Hepatocyte (in vitro differentiated cells): ENCODE measurements around the gene EFNA4. TPM values are rescaled to one million over a fixed set of nuclear protein-coding genes. Genes with fewer than 3 reads are reported as not detected.
A peak's percentile ranks its signal among the peaks of the same experiment; 100 is the strongest.

Source experiments
- DNase-seq: peaks from one replicate; pipeline ENCODE4 v3.0.0-alpha.2; 2016; ENCODE audit warnings: low spot score
- H2AFZ ChIP-seq: fragments of 200-600 bp; sonication (generic); 2 replicates; pipeline ENCODE4 v1.6.0; 2016; ENCODE audit warnings: antibody characterized with exemption, mild to moderate bottlenecking
- H3K27ac ChIP-seq: fragments of 200-600 bp; sonication (generic); 2 replicates; pipeline ENCODE4 v1.5.1; 2016; ENCODE audit warnings: mild to moderate bottlenecking
- H3K27me3 ChIP-seq: fragments of 200-600 bp; sonication (generic); 2 replicates; pipeline ENCODE4 v1.6.1; 2016
- H3K36me3 ChIP-seq: fragments of 200-600 bp; sonication (generic); replicated peaks from 2 replicates; pipeline ENCODE4 v1.5.1; 2016; ENCODE audit warnings: low read depth; ENCODE audit not compliant: insufficient read depth
- H3K4me1 ChIP-seq: fragments of 200-600 bp; sonication (generic); 2 replicates; pipeline ENCODE4 v1.5.1; 2016; ENCODE audit warnings: mild to moderate bottlenecking, moderate library complexity; ENCODE audit not compliant: insufficient read depth
- H3K4me2 ChIP-seq: fragments of 200-600 bp; sonication (generic); 2 replicates; pipeline ENCODE4 v1.6.0; 2016
- H3K4me3 ChIP-seq: fragments of 200-600 bp; sonication (generic); 2 replicates; pipeline ENCODE4 v1.5.1; 2016; ENCODE audit warnings: mild to moderate bottlenecking
- H3K79me2 ChIP-seq: fragments of 200-600 bp; sonication (generic); 2 replicates; pipeline ENCODE4 v1.6.0; 2017; ENCODE audit warnings: mild to moderate bottlenecking
- H3K9me2 ChIP-seq: fragments of 200-600 bp; sonication (generic); replicated peaks from 2 replicates; pipeline ENCODE4 v1.6.0; 2017; ENCODE audit warnings: mild to moderate bottlenecking; ENCODE audit not compliant: insufficient read depth
- H3K9me3 ChIP-seq: fragments of 200-600 bp; sonication (generic); 2 replicates; pipeline ENCODE4 v1.5.1; 2016; ENCODE audit warnings: low read depth, mild to moderate bottlenecking
- H4K20me1 ChIP-seq: fragments of 200-600 bp; sonication (generic); 2 replicates; pipeline ENCODE4 v1.6.0; 2016; ENCODE audit warnings: mild to moderate bottlenecking; ENCODE audit not compliant: insufficient read depth, poor library complexity, severe bottlenecking
- EZH2 ChIP-seq: fragments of 200-600 bp; sonication (generic); IDR thresholded peaks from 2 replicates; pipeline ENCODE4 v1.6.1; 2016; ENCODE audit warnings: antibody characterized with exemption, mild to moderate bottlenecking, borderline replicate concordance
- EZH2phosphoT487 ChIP-seq: fragments of 200-600 bp; sonication (generic); IDR thresholded peaks from one replicate; pipeline ENCODE4 v1.6.1; 2018; ENCODE audit warnings: antibody characterized with exemption, mild to moderate bottlenecking, low read depth, moderate library complexity; ENCODE audit not compliant: unreplicated experiment, severe bottlenecking
- WGBS: methylation state at CpG from one replicate; pipeline ENCODE4 v1.1.6; 2016; ENCODE audit warnings: low lambda C conversion rate; ENCODE audit errors: missing lambda C conversion rate; 5-methylcytosine and 5-hydroxymethylcytosine counted together
- polyA plus RNA-seq: library from polyadenylated mRNA; unstranded; fragments of >200 nt; fragmentation: Nextera tagmentation; extraction: Ambion mirVana; gene quantifications from 2 replicates; pipeline ENCODE4 v1.2.1, GENCODE V29; 2016
- total RNA-seq: library from RNA; depleted of rRNA; stranded (reverse); fragments of >200 nt; gene quantifications from 2 replicates; pipeline ENCODE4 v1.2.3, GENCODE V29; 2014
- TF ChIP-seq, protein P1 (sequence below): fragments of 200-600 bp; sonication (generic); IDR thresholded peaks from 2 replicates; pipeline ENCODE4 v1.5.1; 2016; ENCODE audit warnings: antibody characterized with exemption, mild to moderate bottlenecking; ENCODE audit not compliant: poor library complexity

The EFNA4 gene
- total and polyA plus RNA-seq, 2 experiments from 2014 or later, result 18.1 to 20.5 TPM

DNA sequence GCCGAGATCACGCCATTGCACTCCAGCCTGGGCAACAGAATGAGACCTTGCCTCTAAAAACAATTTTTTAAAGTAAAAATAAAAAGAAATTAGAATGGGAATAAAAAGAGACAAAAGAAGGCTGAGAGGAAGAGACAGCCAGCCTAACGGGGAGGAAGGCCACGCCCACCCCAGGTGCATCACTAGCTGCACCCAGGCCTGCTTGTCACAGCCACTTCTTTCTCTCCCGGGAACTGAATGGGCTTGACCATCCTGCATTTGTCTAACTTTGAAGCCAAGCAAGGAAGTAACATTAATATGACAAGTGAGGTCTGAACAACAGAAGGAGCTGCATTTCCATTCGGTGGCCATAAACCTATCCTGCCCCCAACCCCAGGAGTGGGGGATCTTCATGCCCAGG, 43.3 kb downstream of the EFNA4 start:
- Histone ChIP-seq H3K4me2 (no peak overlapping the region), H3K79me2 (no peaks in the 10 kb centered on the region), H3K9me3 (no peaks in the 10 kb centered on the region), H3K9me2 (no peaks in the 10 kb centered on the region), H3K27me3 (no peaks in the 10 kb centered on the region), H2AFZ (no peak overlapping the region), H3K4me1 (peaks cover 25% of the 10 kb centered on the region), H3K36me3 (no peaks in the 10 kb centered on the region), H4K20me1 (no peaks in the 10 kb centered on the region), H3K27ac (peak overlapping the region; percentile 91), H3K4me3 (no peak overlapping the region)
- no peak for TF ChIP-seq EZH2phosphoT487
- TF ChIP-seq, protein P1, sequence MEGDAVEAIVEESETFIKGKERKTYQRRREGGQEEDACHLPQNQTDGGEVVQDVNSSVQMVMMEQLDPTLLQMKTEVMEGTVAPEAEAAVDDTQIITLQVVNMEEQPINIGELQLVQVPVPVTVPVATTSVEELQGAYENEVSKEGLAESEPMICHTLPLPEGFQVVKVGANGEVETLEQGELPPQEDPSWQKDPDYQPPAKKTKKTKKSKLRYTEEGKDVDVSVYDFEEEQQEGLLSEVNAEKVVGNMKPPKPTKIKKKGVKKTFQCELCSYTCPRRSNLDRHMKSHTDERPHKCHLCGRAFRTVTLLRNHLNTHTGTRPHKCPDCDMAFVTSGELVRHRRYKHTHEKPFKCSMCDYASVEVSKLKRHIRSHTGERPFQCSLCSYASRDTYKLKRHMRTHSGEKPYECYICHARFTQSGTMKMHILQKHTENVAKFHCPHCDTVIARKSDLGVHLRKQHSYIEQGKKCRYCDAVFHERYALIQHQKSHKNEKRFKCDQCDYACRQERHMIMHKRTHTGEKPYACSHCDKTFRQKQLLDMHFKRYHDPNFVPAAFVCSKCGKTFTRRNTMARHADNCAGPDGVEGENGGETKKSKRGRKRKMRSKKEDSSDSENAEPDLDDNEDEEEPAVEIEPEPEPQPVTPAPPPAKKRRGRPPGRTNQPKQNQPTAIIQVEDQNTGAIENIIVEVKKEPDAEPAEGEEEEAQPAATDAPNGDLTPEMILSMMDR, result no peak
- no peak for TF ChIP-seq EZH2
- WGBS, result 75% methylated on average over 6 of the region's 6 CpGs
- DNase-seq, result no peak

DNA sequence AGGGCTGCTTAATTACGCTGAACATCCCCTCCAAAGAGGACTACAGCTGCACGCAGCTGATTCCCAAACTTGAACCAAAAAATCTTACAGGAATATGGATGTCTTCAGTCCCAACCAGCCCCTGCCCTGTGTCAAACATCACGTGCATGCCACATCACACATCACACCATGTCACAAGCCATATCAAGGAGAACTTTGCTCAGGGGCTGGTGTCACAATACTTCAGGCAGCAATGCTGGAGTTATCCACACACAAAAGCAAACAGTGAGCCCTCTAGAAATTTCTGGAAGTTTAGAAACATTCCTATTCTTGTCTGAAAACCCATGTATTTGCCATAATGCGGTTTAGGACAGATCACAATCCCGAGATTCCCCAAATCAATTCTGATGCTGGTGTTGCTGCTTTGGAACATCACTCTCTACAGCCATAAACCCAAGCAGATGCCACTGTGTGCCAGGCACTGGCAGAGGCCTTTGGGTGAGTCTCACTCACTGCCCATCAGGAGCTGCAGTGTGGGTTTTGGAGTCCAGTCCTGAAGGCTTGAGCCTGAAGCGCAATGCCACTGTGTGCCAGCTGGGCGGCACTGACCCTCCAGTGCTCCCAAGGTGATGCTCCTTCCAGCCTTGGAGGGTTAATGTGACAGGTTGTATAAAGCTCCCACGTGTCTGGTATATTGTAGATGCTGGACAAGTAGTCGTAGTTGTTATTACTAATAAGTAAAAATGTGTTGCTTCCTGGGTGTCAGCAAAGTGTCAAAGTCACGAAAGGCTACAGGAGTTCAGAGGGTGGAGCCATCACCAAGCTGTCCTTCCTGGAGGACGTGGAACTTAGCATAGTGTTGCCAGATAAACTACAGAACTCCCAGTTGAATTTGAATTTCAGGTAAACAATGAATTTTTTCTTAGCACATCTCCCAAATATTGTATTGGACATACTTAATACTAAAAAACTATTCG, 44.0 kb downstream of the EFNA4 start:
- Histone ChIP-seq H3K9me2 (no peaks in the 10 kb centered on the region), H3K4me1 (peaks cover 26% of the 10 kb centered on the region), H3K27ac (peak overlapping the region; percentile 91), H3K4me2 (no peak overlapping the region), H3K79me2 (no peaks in the 10 kb centered on the region), H3K4me3 (no peak overlapping the region), H4K20me1 (no peaks in the 10 kb centered on the region), H3K9me3 (no peaks in the 10 kb centered on the region), H3K27me3 (no peaks in the 10 kb centered on the region), H2AFZ (no peak overlapping the region), H3K36me3 (no peaks in the 10 kb centered on the region)
- peak; percentile 72 for DNase-seq
- WGBS, result 75% methylated on average over 12 of the region's 12 CpGs
- no peak for TF ChIP-seq EZH2
- no peak for TF ChIP-seq EZH2phosphoT487
- TF ChIP-seq, protein P1, result no peak

DNA sequence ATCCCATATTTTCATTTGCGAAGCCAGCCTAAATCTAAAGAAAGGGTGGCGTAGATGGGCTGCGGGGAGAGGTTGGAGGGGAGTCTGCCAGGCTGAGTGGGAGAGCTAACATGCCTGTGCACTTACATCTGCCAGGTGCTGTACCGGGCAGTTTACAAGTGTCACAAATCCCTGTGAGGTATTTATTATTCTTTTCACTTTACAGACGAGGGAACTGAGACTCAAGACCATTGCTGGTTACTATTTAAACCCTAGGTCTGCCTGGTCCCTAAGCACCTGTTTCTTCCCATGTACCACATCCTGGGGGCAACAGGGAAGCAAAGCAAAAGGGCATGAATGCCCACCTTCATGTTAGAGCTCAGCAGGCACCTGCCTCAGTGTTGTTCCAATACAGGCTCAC, 44.8 kb downstream of the EFNA4 start:
- TF ChIP-seq EZH2 (no peak), EZH2phosphoT487 (no peak)
- TF ChIP-seq, protein P1, result no peak
- Histone ChIP-seq H3K27ac (peak overlapping the region; percentile 91), H3K79me2 (no peaks in the 10 kb centered on the region)

More for the DNA sequence above, 44.8 kb downstream of the EFNA4 start:
- H2AFZ ChIP-seq, result no peak overlapping the region
- no peaks in the 10 kb centered on the region for H3K36me3 ChIP-seq
- H3K9me3 ChIP-seq, result no peaks in the 10 kb centered on the region
- 86% methylated on average over 5 of the region's 5 CpGs for WGBS
- H3K4me1 ChIP-seq, result peaks cover 26% of the 10 kb centered on the region
- no peaks in the 10 kb centered on the region for H3K27me3 ChIP-seq
- no peak overlapping the region for H3K4me2 ChIP-seq
- no peak for DNase-seq
- H3K4me3 ChIP-seq, result no peak overlapping the region
- no peaks in the 10 kb centered on the region for H3K9me2 ChIP-seq
- no peaks in the 10 kb centered on the region for H4K20me1 ChIP-seq
